Kidney (tissue), 14 donors: ENCODE results near the gene SPAG4. TPM values are rescaled to one million over a fixed set of nuclear protein-coding genes. Genes with fewer than 3 reads are reported as not detected.
A peak's percentile ranks its signal among the peaks of the same experiment; 100 is the strongest.

ENCODE experiments used
- DNase-seq, 5 donors: peaks; one replicate each; pipeline ENCODE4 v3.0.0-alpha.2; 2013 to 2020
- FAIRE-seq: peaks from 2 replicates; lab custom pipeline; 2012; peaks lifted over from hg19 to GRCh38; lab: Jason Lieb, UNC
- H3K27ac ChIP-seq, 2 donors: one replicate each; pipeline ENCODE4 v1.7.0; 2013; ENCODE audit warnings: low read depth in 2 of 2, low read length in 2 of 2, inconsistent platforms in 1 of 2
- H3K27me3 ChIP-seq: one replicate; pipeline ENCODE4 v1.7.1; 2013; ENCODE audit warnings: low read length, inconsistent platforms; ENCODE audit not compliant: control insufficient read depth, insufficient read depth
- H3K36me3 ChIP-seq, 3 donors: one replicate each; pipeline versions ENCODE4 v1.7.0 to v1.7.1; 2013; ENCODE audit warnings: low read length in 3 of 3, control low read depth in 1 of 3, inconsistent platforms in 1 of 3; ENCODE audit not compliant: insufficient read depth in 3 of 3, control insufficient read depth in 2 of 3
- H3K4me1 ChIP-seq, 3 donors: one replicate each; pipeline versions ENCODE4 v1.7.0 to v1.7.1; 2013; ENCODE audit warnings: low read length in 3 of 3, inconsistent platforms in 1 of 3, low read depth in 1 of 3; ENCODE audit not compliant: control insufficient read depth in 2 of 3, insufficient read depth in 2 of 3
- H3K4me3 ChIP-seq, 3 donors: one replicate each; pipeline versions ENCODE4 v1.7.0 to v1.8.1; 2013; ENCODE audit warnings: low read length in 3 of 3, control low read depth in 1 of 3, inconsistent platforms in 1 of 3
- H3K9ac ChIP-seq, 3 donors: one replicate each; pipeline versions ENCODE4 v1.7.0 to v1.7.1; 2013; ENCODE audit warnings: low read length in 3 of 3, control low read depth in 1 of 3, inconsistent platforms in 1 of 3
- H3K9me3 ChIP-seq, 3 donors: one replicate each; pipeline versions ENCODE4 v1.7.0 to v1.7.1; 2013; ENCODE audit warnings: low read length in 3 of 3, control low read depth in 1 of 3, inconsistent platforms in 1 of 3; ENCODE audit not compliant: control insufficient read depth in 2 of 3, insufficient read depth in 1 of 3
- intact Hi-C: fragments of 100-400 bp; cut with DNase I; formaldehyde crosslinking; loops from one replicate; pipeline ENCODE4 v1.11.1; 2022
- polyA plus RNA-seq: library from polyadenylated mRNA; stranded (reverse); fragments of 350-450 nt; fragmentation: Illumina TruSeq; extraction: RNeasy Lipid Tissue Mini Kit (QIAGEN cat#74804); gene quantifications from one replicate; pipeline ENCODE4 v1.2.3, GENCODE V29; 2014; ENCODE audit warnings: low read depth, low replicate concordance; ENCODE audit not compliant: insufficient read depth
- total RNA-seq: library from RNA; stranded (reverse); fragmentation: NEBNext Ultra II Directional; extraction: Animal tissue kit (Norgen Biotek cat#: 25700); gene quantifications from one replicate; pipeline ENCODE4 v1.2.1, GENCODE V29; 2021
- TF ChIP-seq, protein P1 (sequence below): IDR thresholded peaks from 3 replicates; pipeline ENCODE4 v1.5.1; 2012; ENCODE audit warnings: mild to moderate bottlenecking, moderate library complexity, borderline replicate concordance; ENCODE audit not compliant: insufficient read depth; ENCODE audit errors: extremely low read depth
- donor health status: control.
- donor health status: control.
- donor health status: control.
- donor health status: control.
- donor health status: control.
- donor health status: DM: yes; HTN: yes; CAD: no.
- donor health status: Normal renal cell carcinoma (clear cell type).

The SPAG4 gene
- total and polyA plus RNA-seq, 2 donors from 2014 or later, result 13.1 to 16.0 TPM

DNA sequence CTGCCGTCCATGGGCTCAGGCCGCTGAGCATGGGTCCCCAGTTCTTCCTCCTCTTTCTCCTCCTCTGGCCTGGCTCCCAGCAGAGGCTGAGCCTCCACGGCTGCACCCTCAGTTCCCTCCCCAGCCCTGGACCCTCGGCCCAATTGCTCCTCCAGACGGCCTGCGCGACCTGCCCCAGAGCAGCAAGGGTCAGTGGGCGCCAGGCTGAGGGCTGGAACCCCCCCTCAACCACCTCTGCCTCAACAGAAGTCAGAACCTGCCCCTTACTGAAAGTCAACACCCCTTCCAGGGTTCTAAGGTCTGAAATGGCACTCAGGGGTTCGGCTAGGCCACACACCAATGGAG lies 15.9 kb upstream of the SPAG4 start:
- no peak for FAIRE-seq
- intact Hi-C loops, result no loop called here
- H3K36me3 ChIP-seq, result no peaks in the 10 kb centered on the region

DNA sequence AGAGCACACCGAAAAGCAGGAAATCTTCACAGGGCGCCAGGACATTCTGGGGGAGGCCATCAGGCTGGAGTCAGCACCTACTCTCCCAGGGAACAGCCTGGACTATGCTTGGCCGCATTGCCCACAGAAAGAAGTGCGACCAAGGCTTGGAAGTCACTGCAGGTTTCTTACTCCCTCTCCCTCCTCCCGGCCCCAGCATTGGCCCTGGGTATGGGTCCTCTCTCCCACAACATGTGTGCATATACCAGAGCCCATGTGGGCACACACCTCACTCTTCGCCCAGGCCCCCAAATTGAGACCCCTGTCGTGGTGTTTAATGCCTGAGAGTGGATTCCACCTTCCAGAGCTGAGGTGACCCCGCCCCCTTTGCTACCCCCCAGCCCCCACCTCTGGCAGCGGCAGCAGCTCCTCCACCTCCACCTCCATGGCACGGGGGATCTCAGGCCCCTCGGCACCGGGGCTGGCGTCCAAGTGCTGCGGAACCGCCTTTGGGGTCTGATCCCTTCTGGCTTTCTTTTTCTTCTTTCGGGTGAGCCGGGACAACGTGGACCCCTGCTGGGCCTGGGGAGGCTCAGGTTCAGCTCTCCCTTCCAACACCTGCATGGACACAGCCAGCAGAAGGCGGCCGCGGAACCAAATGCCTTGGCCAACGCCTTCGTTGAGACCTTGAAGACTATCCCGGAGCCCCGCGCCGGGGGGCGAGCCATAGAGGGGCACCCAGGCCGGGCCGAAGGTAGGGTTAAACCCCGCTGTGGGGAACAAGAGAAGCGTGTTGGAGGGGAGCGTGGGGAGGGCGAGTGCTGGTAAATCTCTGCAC lies 15.2 kb upstream of the SPAG4 start:
- intact Hi-C loops, result no loop called here
- Histone ChIP-seq H3K27me3 (no peaks in the 10 kb centered on the region), H3K4me3 (peak overlapping the region in 2 of 3 donors; percentile 36 to 61), H3K36me3 (no peaks in the 10 kb centered on the region), H3K9me3 (no peaks in the 10 kb centered on the region), H3K4me1 (peaks cover 0 to 4% (median 4%) of the 10 kb centered on the region in 3 donors), H3K27ac (no peak overlapping the region), H3K9ac (peak overlapping the region in 1 of 3 donors; percentile 26)
- no peak for FAIRE-seq
- peak in 3 of 5 donors; percentile 22 to 76 (median 53) for DNase-seq
- TF ChIP-seq, protein P1, sequence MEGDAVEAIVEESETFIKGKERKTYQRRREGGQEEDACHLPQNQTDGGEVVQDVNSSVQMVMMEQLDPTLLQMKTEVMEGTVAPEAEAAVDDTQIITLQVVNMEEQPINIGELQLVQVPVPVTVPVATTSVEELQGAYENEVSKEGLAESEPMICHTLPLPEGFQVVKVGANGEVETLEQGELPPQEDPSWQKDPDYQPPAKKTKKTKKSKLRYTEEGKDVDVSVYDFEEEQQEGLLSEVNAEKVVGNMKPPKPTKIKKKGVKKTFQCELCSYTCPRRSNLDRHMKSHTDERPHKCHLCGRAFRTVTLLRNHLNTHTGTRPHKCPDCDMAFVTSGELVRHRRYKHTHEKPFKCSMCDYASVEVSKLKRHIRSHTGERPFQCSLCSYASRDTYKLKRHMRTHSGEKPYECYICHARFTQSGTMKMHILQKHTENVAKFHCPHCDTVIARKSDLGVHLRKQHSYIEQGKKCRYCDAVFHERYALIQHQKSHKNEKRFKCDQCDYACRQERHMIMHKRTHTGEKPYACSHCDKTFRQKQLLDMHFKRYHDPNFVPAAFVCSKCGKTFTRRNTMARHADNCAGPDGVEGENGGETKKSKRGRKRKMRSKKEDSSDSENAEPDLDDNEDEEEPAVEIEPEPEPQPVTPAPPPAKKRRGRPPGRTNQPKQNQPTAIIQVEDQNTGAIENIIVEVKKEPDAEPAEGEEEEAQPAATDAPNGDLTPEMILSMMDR, result no peak

More for the DNA sequence above, 15.9 kb upstream of the SPAG4 start:
- peak in 1 of 5 donors; percentile 42 for DNase-seq
- H3K9ac ChIP-seq, result no peak overlapping the region
- TF ChIP-seq, protein P1, result no peak
- H3K27me3 ChIP-seq, result no peaks in the 10 kb centered on the region
- no peak overlapping the region for H3K27ac ChIP-seq
- peaks cover 0 to 4% (median 4%) of the 10 kb centered on the region in 3 donors for H3K4me1 ChIP-seq
- H3K4me3 ChIP-seq, result no peak overlapping the region
- H3K9me3 ChIP-seq, result no peaks in the 10 kb centered on the region

DNA sequence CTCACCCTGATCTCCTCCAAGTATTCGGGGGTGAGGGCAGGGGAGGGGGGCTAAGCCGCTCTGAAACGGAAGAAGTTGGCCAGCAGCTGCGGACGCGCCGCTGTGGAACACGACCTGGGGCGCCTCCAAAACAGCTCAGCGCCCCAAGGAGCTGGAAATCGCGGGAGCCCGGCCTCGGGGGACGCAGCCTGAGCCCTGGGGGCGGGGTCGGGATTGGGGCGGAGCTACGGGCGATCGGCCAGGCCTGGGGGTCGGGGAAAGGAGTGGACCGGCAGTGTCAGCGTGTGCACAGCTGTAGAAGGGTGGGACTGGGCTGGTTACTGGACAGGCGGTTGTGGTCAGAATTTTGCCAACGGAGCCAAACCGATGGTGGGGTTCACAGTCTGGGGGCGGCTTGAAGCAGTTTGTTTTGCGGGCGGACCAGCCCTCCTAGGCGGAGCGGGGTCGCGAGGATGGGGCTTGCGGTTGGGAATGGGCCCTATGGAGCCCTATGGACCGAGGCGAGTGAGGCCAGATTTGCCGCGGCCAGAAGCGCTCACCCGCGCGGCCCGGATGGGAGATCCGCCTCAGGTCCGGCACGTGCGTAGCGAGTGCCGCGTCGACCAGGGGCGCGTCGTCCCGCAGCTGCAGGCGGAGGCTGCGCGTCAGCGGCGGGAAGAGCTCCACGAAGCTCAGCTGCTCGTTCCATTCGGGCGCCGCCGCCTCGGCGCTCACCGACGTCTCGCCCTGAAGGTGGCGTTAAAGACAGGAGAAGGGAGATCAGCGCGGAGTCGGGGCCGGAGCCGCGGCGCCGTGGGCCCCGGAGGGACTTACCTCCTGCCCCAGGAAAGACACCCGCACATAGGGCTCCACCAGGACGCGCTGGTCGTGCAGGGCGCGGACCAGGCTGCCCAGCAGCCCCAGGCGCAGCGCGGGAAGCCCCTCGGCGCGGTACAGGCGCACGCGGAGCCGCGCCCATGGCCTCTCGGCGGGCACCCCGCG lies 14.3 kb upstream of the SPAG4 start:
- no peaks in the 10 kb centered on the region for H3K9me3 ChIP-seq
- intact Hi-C loops, result no loop called here
- no peak for FAIRE-seq

More for the DNA sequence above, 14.3 kb upstream of the SPAG4 start:
- TF ChIP-seq, protein P1, result peak; percentile 48
- peak overlapping the region in 2 of 3 donors; percentile 36 to 61 for H3K4me3 ChIP-seq
- H3K4me1 ChIP-seq, result peaks cover 0 to 4% (median 4%) of the 10 kb centered on the region in 3 donors
- no peak overlapping the region for H3K27ac ChIP-seq
- peak overlapping the region in 1 of 3 donors; percentile 26 for H3K9ac ChIP-seq
- DNase-seq, result peak; percentile 79 to 94 (median 84)
- no peaks in the 10 kb centered on the region for H3K27me3 ChIP-seq
- no peaks in the 10 kb centered on the region for H3K36me3 ChIP-seq
